Esophagus squamous epithelium (tissue), 5 donors: ENCODE data around the gene ASXL3. TPM values are rescaled to one million over a fixed set of nuclear protein-coding genes. Genes with fewer than 3 reads are reported as not detected.

Source experiments
- DNase-seq: peaks from one replicate; lab custom pipeline; 2025; lab: John Stamatoyannopoulos, UW
- H3K27ac ChIP-seq, 4 donors: fragments of 200-600 bp; sonication (generic); one replicate each; pipeline ENCODE4 v1.5.1; 2016 to 2019; ENCODE audit warnings: mild to moderate bottlenecking in 1 of 4
- H3K27me3 ChIP-seq, 4 donors: fragments of 200-600 bp; sonication (generic); 1 replicate in 3 of 4; 2 replicates in 1 of 4; pipeline versions ENCODE4 v1.5.1 to v1.6.0; 2017 to 2021; ENCODE audit warnings: antibody characterized with exemption in 1 of 4
- H3K36me3 ChIP-seq, 3 donors: fragments of 200-600 bp; sonication (generic); one replicate each; pipeline ENCODE4 v1.5.1; 2016 to 2019
- H3K4me1 ChIP-seq, 3 donors: fragments of 200-600 bp; sonication (generic); one replicate each; pipeline ENCODE4 v1.5.1; 2017 to 2019
- H3K4me3 ChIP-seq, 4 donors: fragments of 200-600 bp; sonication (generic); 1 replicate in 3 of 4; 2 replicates in 1 of 4; pipeline ENCODE4 v1.5.1; 2016 to 2019; ENCODE audit warnings: mild to moderate bottlenecking in 2 of 4, moderate library complexity in 1 of 4
- H3K9me3 ChIP-seq, 3 donors: fragments of 200-600 bp; sonication (generic); one replicate each; pipeline ENCODE4 v1.5.1; 2016 to 2019
- CTCF ChIP-seq, 6 experiments: fragments of 450-650 bp in 4 of 6; fragments of 200-600 bp in 2 of 6; sonication (generic) in 2 of 6; IDR thresholded peaks; one replicate each; pipeline ENCODE4 v1.5.1; 2016 to 2019; ENCODE audit warnings: antibody characterized with exemption in 6 of 6, mild to moderate bottlenecking in 4 of 6, moderate library complexity in 4 of 6
- POLR2A ChIP-seq, 4 donors: fragments of 450-650 bp; IDR thresholded peaks; one replicate each; pipeline ENCODE4 v1.6.1; 2017; ENCODE audit warnings: antibody characterized with exemption in 4 of 4, mild to moderate bottlenecking in 4 of 4, moderate library complexity in 3 of 4
- WGBS, 2 donors: methylation state at CpG; one replicate each; pipeline ENCODE4 v1.1.5; 2018; 5-methylcytosine and 5-hydroxymethylcytosine counted together
- intact Hi-C: fragments of 100-400 bp; cut with DNase I; formaldehyde crosslinking; loops from one replicate; pipeline ENCODE4 v1.15.0; 2022
- total RNA-seq, 4 donors: library from RNA; depleted of rRNA; stranded (reverse); fragments of >200 nt; gene quantifications; one replicate each; pipeline ENCODE4 v1.1.0, GENCODE V29; 2016
- donor health status: DM: yes; HTN: yes; CAD: no.

ASXL3 gene
- total RNA-seq, 4 donors from 2014 or later = 0.18 to 0.57 (median 0.18) TPM; not detected in 1

DNA sequence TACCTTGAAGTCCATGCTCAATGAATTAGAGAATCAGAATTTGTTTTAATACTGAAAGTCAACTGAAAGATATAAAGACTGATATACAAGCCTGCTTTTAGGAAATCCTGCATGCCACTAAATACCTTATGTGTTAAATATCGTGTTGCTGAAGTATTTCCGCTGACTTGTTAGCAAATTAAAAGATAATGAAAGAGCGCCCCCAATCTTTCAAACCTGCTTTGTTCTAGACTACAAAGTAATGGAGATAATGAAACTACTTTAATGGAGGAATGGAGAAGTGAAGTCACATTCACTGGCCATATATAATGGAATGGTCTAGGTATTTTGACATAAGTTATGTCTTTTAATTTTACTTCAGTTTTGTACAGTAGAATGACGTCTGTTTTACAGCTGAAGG lies 95.7 kb downstream of the ASXL3 start:
- TF ChIP-seq POLR2A (IDR thresholded peaks at IDR 0.05) (no peak), CTCF (IDR thresholded peaks at IDR 0.05) (no peak)
- 81 to 87% methylated on average over 4 of the region's 4 CpGs for WGBS, 2 donors
- no peaks in the 10 kb centered on the region for H3K27me3 ChIP-seq
- no peak for DNase-seq
- no peaks in the 10 kb centered on the region for H3K36me3 ChIP-seq
- no peaks in the 10 kb centered on the region for H3K4me1 ChIP-seq
- intact Hi-C loops = no loop called here
- H3K9me3 ChIP-seq = no peaks in the 10 kb centered on the region
- H3K4me3 ChIP-seq = no peak overlapping the region
- H3K27ac ChIP-seq = no peak overlapping the region

DNA sequence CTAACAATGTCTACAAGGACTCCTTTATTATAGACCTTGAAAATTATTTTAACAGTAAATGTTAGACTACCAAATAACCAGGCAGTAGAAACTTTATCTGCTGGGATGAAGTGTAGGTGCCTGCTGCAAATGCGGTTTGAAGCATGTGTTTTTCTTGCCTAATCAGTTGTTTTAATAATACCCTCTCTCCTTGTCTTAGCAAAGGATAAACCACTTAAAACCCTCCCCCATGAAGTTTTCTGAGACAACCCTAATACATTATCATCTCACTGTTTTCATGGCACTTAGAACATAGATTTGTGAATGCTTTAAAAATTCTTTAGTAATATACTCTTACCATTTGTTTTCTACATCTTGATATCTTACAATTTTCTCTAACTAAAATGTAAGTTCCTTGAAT lies 98.6 kb downstream of the ASXL3 start:
- WGBS, 2 donors = 78 to 89% methylated on average over 1 of the region's 1 CpG
- Histone ChIP-seq H3K4me1 (no peaks in the 10 kb centered on the region), H3K27ac (no peak overlapping the region), H3K27me3 (no peaks in the 10 kb centered on the region), H3K36me3 (no peaks in the 10 kb centered on the region), H3K4me3 (no peak overlapping the region), H3K9me3 (no peaks in the 10 kb centered on the region)
- TF ChIP-seq POLR2A (IDR thresholded peaks at IDR 0.05) (no peak), CTCF (IDR thresholded peaks at IDR 0.05) (no peak)
- intact Hi-C loops = no loop called here
- no peak for DNase-seq

- WGBS, 2 donors = 86 to 87% methylated on average over 2 of the region's 2 CpGs
- no peaks in the 10 kb centered on the region for H3K4me1 ChIP-seq
- no peaks in the 10 kb centered on the region for H3K36me3 ChIP-seq
- no peaks in the 10 kb centered on the region for H3K27me3 ChIP-seq
- intact Hi-C loops = no loop called here
- TF ChIP-seq CTCF (IDR thresholded peaks at IDR 0.05) (no peak), POLR2A (IDR thresholded peaks at IDR 0.05) (no peak)
- no peaks in the 10 kb centered on the region for H3K9me3 ChIP-seq
- H3K27ac ChIP-seq = no peak overlapping the region
- no peak for DNase-seq
- H3K4me3 ChIP-seq = no peak overlapping the region
These were observed 99.9 kb downstream of the ASXL3 start for GRCh38 chr18:33677891-33678290.

DNA sequence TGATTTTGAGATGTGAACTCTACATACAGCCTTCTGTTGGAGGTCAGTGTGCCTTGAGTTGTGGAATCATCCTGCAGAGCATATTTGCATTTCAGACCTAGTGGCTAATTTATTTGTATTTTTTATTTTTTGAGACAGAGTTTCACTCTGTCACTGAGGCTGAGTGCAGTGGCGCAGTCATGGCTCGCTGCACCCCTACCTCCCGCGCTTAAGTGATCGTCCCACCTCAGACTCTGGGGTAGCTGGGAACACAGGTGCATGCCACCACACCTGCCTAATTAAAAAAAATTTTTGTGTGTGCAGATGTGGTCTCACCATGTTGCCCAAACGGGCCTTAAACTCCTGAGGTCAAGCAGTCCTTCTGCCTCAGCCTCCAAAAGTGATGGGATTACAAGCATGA lies 104.4 kb downstream of the ASXL3 start:
- WGBS, 2 donors = 84 to 94% methylated on average over 6 of the region's 6 CpGs
- Histone ChIP-seq H3K27me3 (no peaks in the 10 kb centered on the region), H3K9me3 (no peaks in the 10 kb centered on the region), H3K4me3 (no peak overlapping the region), H3K27ac (no peak overlapping the region), H3K4me1 (no peaks in the 10 kb centered on the region), H3K36me3 (no peaks in the 10 kb centered on the region)
- DNase-seq = no peak
- TF ChIP-seq CTCF (IDR thresholded peaks at IDR 0.05) (no peak), POLR2A (IDR thresholded peaks at IDR 0.05) (no peak)
- intact Hi-C loops = no loop called here

DNA sequence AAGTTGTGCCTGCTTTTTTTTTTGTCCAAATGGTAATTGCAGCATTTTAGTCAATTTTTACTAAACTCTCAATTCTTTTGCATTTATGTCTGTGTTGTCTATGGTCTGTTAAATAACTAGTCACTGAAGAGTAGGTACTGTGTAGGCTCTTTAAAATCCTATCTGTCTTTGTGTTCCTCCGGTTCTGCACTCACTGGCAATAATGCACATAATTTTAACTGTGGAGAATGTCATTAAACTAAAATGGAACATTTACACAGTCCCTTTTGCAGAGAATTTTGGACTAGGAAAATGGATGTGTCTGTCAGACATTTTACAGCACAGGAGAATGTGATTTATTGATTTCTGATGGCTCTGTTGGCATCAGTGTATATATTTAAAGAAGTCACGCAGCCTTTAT lies 116.6 kb downstream of the ASXL3 start:
- TF ChIP-seq POLR2A (IDR thresholded peaks at IDR 0.05) = no peak
- no peak for TF ChIP-seq CTCF (IDR thresholded peaks at IDR 0.05)
- 72 to 80% methylated on average over 2 of the region's 2 CpGs for WGBS, 2 donors
- intact Hi-C loops = no loop called here

More for the DNA sequence above, 116.6 kb downstream of the ASXL3 start:
- Histone ChIP-seq H3K9me3 (no peaks in the 10 kb centered on the region), H3K27me3 (no peaks in the 10 kb centered on the region), H3K27ac (no peak overlapping the region), H3K4me1 (no peaks in the 10 kb centered on the region), H3K36me3 (no peaks in the 10 kb centered on the region), H3K4me3 (no peak overlapping the region)
- DNase-seq = no peak
